Neural progenitor cell (in vitro differentiated cells): ENCODE results near the gene MED13L.

Experiments
- EZH2phosphoT487 ChIP-seq: fragments of 200-600 bp; sonication (generic); IDR thresholded peaks from 2 replicates; pipeline ENCODE4 v1.6.1; 2017; ENCODE audit warnings: antibody characterized with exemption
- TF ChIP-seq, protein P1 (sequence below): fragments of 200-600 bp; sonication (generic); IDR thresholded peaks from 2 replicates; pipeline ENCODE4 v1.5.1; 2017; ENCODE audit warnings: antibody characterized with exemption, mild to moderate bottlenecking

DNA sequence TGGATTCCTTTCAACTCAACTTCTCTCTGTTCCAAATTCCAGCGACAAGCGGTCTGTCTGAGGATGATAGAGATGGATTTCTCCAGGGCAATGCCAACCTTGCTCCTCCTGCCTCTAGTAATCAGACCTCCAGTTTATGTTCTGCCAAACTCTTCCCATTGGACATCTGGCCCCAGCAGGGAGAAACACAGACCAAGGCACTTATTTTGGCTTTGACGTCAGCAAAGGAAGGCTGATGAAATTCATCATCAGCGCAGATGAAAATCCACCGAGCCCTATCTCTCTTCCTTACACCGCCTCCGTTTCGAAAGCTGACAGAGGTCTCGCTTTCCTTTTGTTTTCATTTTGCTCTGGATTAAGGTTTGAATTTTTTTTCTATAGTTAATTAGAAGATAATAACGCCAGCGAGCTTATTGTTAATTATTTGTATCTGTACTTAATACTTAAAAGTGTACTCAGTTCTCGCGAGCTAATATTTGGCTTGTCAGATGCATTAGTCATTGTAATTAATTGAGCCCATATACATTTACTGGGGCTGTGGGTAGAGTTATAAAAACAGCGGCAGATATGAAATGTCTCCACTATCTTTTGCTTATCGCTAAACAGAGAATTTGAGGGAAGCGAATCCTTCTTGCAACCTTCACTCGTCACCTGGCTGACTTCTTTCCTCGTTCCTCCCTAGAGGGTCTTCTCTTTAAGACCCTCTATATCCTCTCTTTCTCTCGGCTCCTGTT, 35.9 kb upstream of the MED13L start:
- TF ChIP-seq EZH2phosphoT487: no peak
- TF ChIP-seq, protein P1, sequence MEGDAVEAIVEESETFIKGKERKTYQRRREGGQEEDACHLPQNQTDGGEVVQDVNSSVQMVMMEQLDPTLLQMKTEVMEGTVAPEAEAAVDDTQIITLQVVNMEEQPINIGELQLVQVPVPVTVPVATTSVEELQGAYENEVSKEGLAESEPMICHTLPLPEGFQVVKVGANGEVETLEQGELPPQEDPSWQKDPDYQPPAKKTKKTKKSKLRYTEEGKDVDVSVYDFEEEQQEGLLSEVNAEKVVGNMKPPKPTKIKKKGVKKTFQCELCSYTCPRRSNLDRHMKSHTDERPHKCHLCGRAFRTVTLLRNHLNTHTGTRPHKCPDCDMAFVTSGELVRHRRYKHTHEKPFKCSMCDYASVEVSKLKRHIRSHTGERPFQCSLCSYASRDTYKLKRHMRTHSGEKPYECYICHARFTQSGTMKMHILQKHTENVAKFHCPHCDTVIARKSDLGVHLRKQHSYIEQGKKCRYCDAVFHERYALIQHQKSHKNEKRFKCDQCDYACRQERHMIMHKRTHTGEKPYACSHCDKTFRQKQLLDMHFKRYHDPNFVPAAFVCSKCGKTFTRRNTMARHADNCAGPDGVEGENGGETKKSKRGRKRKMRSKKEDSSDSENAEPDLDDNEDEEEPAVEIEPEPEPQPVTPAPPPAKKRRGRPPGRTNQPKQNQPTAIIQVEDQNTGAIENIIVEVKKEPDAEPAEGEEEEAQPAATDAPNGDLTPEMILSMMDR: no peak
